Neuronal stem cell (in vitro differentiated cells): ENCODE measurements around the gene SORL1.

Source experiments
- DNase-seq: peaks from one replicate; pipeline ENCODE4 v3.0.0-alpha.2; 2013; ENCODE audit warnings: low spot score
- H2AFZ ChIP-seq: one replicate; pipeline ENCODE4 v1.6.1; 2013; ENCODE audit warnings: mild to moderate bottlenecking, low read length, inconsistent platforms
- H2AK5ac ChIP-seq: 2 replicates; pipeline ENCODE4 v1.6.1; 2013; ENCODE audit warnings: low read depth, mild to moderate bottlenecking, inconsistent platforms, low read length, moderate library complexity, mixed read lengths
- H2BK120ac ChIP-seq: 2 replicates; pipeline ENCODE4 v1.6.1; 2013; ENCODE audit warnings: low read depth, mild to moderate bottlenecking, inconsistent platforms, low read length, moderate library complexity, mixed read lengths
- H2BK12ac ChIP-seq: one replicate; pipeline ENCODE4 v1.6.1; 2013; ENCODE audit warnings: low read length, inconsistent platforms
- H2BK15ac ChIP-seq: 2 replicates; pipeline ENCODE4 v1.6.1; 2013; ENCODE audit warnings: mild to moderate bottlenecking, low read length, inconsistent platforms, mixed read lengths
- H2BK5ac ChIP-seq: one replicate; pipeline ENCODE4 v1.6.1; 2013; ENCODE audit warnings: inconsistent platforms, mild to moderate bottlenecking, low read length, moderate library complexity
- H3K14ac ChIP-seq: one replicate; pipeline ENCODE4 v1.6.1; 2013; ENCODE audit warnings: low read length, inconsistent platforms
- H3K18ac ChIP-seq: 2 replicates; pipeline ENCODE4 v1.6.1; 2013; ENCODE audit warnings: low read length, inconsistent platforms
- H3K23ac ChIP-seq: 2 replicates; pipeline ENCODE4 v1.6.1; 2013; ENCODE audit warnings: low read depth, mild to moderate bottlenecking, mixed read lengths, low read length, inconsistent platforms; ENCODE audit not compliant: poor library complexity
- H3K27ac ChIP-seq: replicated peaks from 3 replicates; pipeline ENCODE4 v1.5.1; 2013; ENCODE audit warnings: low read length, inconsistent platforms
- H3K27me3 ChIP-seq, 3 experiments: 2 replicates each; pipeline ENCODE4 v1.6.1; 2013; ENCODE audit warnings: low read length in 3 of 3, mild to moderate bottlenecking in 2 of 3, inconsistent platforms in 1 of 3, low read depth in 1 of 3, mixed read lengths in 1 of 3, moderate library complexity in 1 of 3; ENCODE audit not compliant: control insufficient read depth in 3 of 3, insufficient read depth in 3 of 3
- H3K36me3 ChIP-seq, 2 donors: replicated peaks in 1 of 2; 2 replicates each; pipeline ENCODE4 v1.6.1; 2013; ENCODE audit warnings: low read length in 2 of 2; ENCODE audit not compliant: control insufficient read depth in 2 of 2, insufficient read depth in 2 of 2
- H3K4ac ChIP-seq: 2 replicates; pipeline ENCODE4 v1.6.1; 2013; ENCODE audit warnings: inconsistent platforms, mild to moderate bottlenecking, low read length, moderate library complexity
- H3K4me1 ChIP-seq, 2 donors: 1 replicate in 1 of 2; 2 replicates in 1 of 2; pipeline ENCODE4 v1.6.1; 2013; ENCODE audit warnings: low read length in 2 of 2, low read depth in 1 of 2; ENCODE audit not compliant: control insufficient read depth in 2 of 2, insufficient read depth in 1 of 2
- H3K4me2 ChIP-seq: one replicate; pipeline ENCODE4 v1.6.1; 2013; ENCODE audit warnings: mild to moderate bottlenecking, low read length, inconsistent platforms; ENCODE audit not compliant: insufficient read depth, poor library complexity, severe bottlenecking
- H3K4me3 ChIP-seq, 2 donors: 2 replicates each; pipeline ENCODE4 v1.5.1; 2013; ENCODE audit warnings: low read length in 2 of 2, mild to moderate bottlenecking in 2 of 2, inconsistent platforms in 1 of 2, moderate library complexity in 1 of 2
- H3K79me1 ChIP-seq: one replicate; pipeline ENCODE4 v1.6.1; 2013; ENCODE audit warnings: low read depth, mild to moderate bottlenecking, inconsistent platforms, low read length, moderate library complexity
- H3K9ac ChIP-seq: one replicate; pipeline ENCODE4 v1.6.1; 2013; ENCODE audit warnings: mild to moderate bottlenecking, low read depth, low read length, inconsistent platforms; ENCODE audit not compliant: poor library complexity
- H3K9me3 ChIP-seq, 2 donors: replicated peaks in 1 of 2; 2 replicates each; pipeline versions ENCODE3 to v1.6.1; 2013; ENCODE audit warnings: low read length in 2 of 2, mild to moderate bottlenecking in 2 of 2, inconsistent platforms in 1 of 2, low read depth in 1 of 2, mixed read lengths in 1 of 2, moderate library complexity in 1 of 2; ENCODE audit not compliant: control insufficient read depth in 2 of 2, insufficient read depth in 1 of 2
- H4K8ac ChIP-seq: one replicate; pipeline ENCODE4 v1.6.1; 2013; ENCODE audit warnings: low read depth, mild to moderate bottlenecking, inconsistent platforms, low read length, moderate library complexity
- H4K91ac ChIP-seq: one replicate; pipeline ENCODE4 v1.6.1; 2013; ENCODE audit warnings: low read length, low read depth, mild to moderate bottlenecking, inconsistent platforms; ENCODE audit not compliant: poor library complexity
- WGBS, 2 donors: extraction: QIAGEN DNeasy Blood & Tissue Kit; methylation state at CpG; one replicate each; pipeline ENCODE4 v1.1.7; 2013; ENCODE audit warnings: missing lambda C conversion rate in 2 of 2, mixed read lengths in 1 of 2; ENCODE audit not compliant: insufficient read length in 2 of 2, insufficient replicate concordance in 1 of 2; ENCODE audit errors: extremely low coverage in 2 of 2; 5-methylcytosine and 5-hydroxymethylcytosine counted together

The SORL1 gene

DNA sequence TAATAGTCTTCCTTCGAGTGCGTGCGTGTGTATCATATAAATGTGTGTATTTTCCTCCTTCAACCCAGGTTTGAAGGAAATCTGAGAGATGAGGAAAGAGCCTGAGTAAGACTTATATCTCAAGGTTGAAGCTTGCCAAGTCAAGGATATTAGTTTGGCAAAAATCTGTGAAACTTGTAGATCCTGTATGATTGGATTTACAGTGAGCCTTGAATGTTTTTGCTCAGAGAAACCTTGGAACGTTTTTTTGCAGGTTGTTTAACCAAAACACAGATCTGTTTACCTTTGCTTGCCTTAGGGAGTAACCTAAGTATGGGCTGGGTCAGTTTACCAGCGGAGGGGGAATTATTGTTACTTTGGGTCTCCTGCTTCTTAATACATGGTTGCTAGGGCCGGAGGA, 36.5 kb downstream of the SORL1 start:
- H3K4me1 ChIP-seq: peaks cover 0 to 6% of the 10 kb centered on the region in 2 donors
- H3K27me3 ChIP-seq: no peaks in the 10 kb centered on the region
- H3K79me1 ChIP-seq: no peaks in the 10 kb centered on the region
- H2AK5ac ChIP-seq: no peak overlapping the region
- H3K4me3 ChIP-seq: no peak overlapping the region
- H4K8ac ChIP-seq: no peak overlapping the region
- H3K27ac ChIP-seq: no peak overlapping the region
- no peaks in the 10 kb centered on the region for H3K9me3 ChIP-seq
- H3K23ac ChIP-seq: no peak overlapping the region
- H2BK12ac ChIP-seq: no peak overlapping the region
- H3K14ac ChIP-seq: no peak overlapping the region
- H3K36me3 ChIP-seq: peaks cover 0 to 26% of the 10 kb centered on the region in 2 donors
- no peak overlapping the region for H3K4ac ChIP-seq
- H2AFZ ChIP-seq: no peak overlapping the region
- H3K9ac ChIP-seq: no peak overlapping the region
- no peak overlapping the region for H2BK5ac ChIP-seq
- H4K91ac ChIP-seq: no peak overlapping the region
- no peak overlapping the region for H3K18ac ChIP-seq
- no peak overlapping the region for H2BK120ac ChIP-seq
- no CpG with 5 or more reads among the region's 6 CpGs for WGBS, 2 donors
- DNase-seq: no peak
- no peak overlapping the region for H3K4me2 ChIP-seq
- H2BK15ac ChIP-seq: no peak overlapping the region

GRCh38 chr11:121489823-121490222, 37.7 kb downstream of the SORL1 start:
- Histone ChIP-seq H3K4me1 (peaks cover 0 to 6% of the 10 kb centered on the region in 2 donors), H2AFZ (no peak overlapping the region), H2AK5ac (no peak overlapping the region), H3K23ac (no peak overlapping the region), H4K91ac (no peak overlapping the region), H3K27ac (no peak overlapping the region), H3K4ac (no peak overlapping the region), H3K4me2 (no peak overlapping the region), H2BK120ac (no peak overlapping the region), H3K36me3 (peaks cover 0 to 26% of the 10 kb centered on the region in 2 donors), H3K9ac (no peak overlapping the region), H2BK12ac (no peak overlapping the region), H4K8ac (no peak overlapping the region), H3K79me1 (no peaks in the 10 kb centered on the region), H3K27me3 (no peaks in the 10 kb centered on the region), H2BK15ac (no peak overlapping the region), H3K9me3 (no peaks in the 10 kb centered on the region), H3K18ac (no peak overlapping the region), H3K4me3 (no peak overlapping the region), H2BK5ac (no peak overlapping the region), H3K14ac (no peak overlapping the region)
- no CpG with 5 or more reads among the region's 2 CpGs for WGBS, 2 donors
- DNase-seq: no peak

DNA sequence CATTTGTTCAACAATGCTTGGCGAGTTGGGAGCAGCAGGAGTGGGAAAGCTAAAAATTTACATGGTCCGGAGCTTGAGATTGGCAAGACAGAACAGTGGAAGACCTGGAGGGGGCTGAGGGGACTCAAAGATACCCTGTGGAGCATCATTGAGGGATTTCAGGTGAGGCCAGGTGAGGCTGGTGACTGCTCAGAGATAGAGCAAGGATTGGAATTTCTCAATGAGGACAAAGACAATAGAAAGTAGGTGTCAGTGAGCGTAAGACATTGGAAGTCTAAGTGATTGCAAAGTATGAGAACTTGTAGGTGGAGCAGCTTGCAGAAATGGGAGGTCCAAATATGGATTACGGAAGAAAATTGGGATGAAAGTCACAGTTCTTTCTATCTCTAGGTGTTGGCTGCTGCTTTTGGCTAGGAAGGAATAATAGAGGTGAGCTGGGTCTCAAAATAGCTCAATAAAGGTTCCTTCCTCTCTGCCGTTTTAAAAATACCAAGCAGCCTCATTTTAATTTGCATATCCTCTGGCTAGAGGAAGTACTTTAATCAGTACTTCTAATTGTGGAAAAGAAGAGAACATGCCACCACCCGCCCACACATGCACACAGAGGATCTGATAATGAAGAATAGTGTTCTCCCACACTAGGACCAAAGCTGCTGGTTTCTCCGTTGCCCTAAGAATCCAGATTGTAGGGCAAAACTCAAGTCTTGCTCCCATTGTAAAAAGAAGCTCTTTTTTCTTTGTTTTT, 42.4 kb downstream of the SORL1 start:
- H3K27me3 ChIP-seq: no peaks in the 10 kb centered on the region
- H3K4me2 ChIP-seq: no peak overlapping the region
- H3K4me3 ChIP-seq: no peak overlapping the region
- H3K79me1 ChIP-seq: no peaks in the 10 kb centered on the region
- no peak overlapping the region for H2AFZ ChIP-seq
- H3K27ac ChIP-seq: no peak overlapping the region
- H4K91ac ChIP-seq: no peak overlapping the region
- H3K18ac ChIP-seq: no peak overlapping the region
- no peak overlapping the region for H3K4ac ChIP-seq
- H3K9ac ChIP-seq: no peak overlapping the region
- no CpG with 5 or more reads among the region's 7 CpGs for WGBS, 2 donors
- no peak overlapping the region for H2BK5ac ChIP-seq
- no peak overlapping the region for H2BK120ac ChIP-seq
- no peak overlapping the region for H2BK12ac ChIP-seq
- no peak for DNase-seq
- no peak overlapping the region for H2AK5ac ChIP-seq
- no peak overlapping the region for H3K14ac ChIP-seq
- H3K23ac ChIP-seq: no peak overlapping the region
- peaks cover 4 to 9% of the 10 kb centered on the region in 2 donors for H3K9me3 ChIP-seq
- no peak overlapping the region for H2BK15ac ChIP-seq
- H3K36me3 ChIP-seq: peaks cover 3 to 32% of the 10 kb centered on the region in 2 donors
- peaks cover 0 to 11% of the 10 kb centered on the region in 2 donors for H3K4me1 ChIP-seq
- H4K8ac ChIP-seq: no peak overlapping the region

DNA sequence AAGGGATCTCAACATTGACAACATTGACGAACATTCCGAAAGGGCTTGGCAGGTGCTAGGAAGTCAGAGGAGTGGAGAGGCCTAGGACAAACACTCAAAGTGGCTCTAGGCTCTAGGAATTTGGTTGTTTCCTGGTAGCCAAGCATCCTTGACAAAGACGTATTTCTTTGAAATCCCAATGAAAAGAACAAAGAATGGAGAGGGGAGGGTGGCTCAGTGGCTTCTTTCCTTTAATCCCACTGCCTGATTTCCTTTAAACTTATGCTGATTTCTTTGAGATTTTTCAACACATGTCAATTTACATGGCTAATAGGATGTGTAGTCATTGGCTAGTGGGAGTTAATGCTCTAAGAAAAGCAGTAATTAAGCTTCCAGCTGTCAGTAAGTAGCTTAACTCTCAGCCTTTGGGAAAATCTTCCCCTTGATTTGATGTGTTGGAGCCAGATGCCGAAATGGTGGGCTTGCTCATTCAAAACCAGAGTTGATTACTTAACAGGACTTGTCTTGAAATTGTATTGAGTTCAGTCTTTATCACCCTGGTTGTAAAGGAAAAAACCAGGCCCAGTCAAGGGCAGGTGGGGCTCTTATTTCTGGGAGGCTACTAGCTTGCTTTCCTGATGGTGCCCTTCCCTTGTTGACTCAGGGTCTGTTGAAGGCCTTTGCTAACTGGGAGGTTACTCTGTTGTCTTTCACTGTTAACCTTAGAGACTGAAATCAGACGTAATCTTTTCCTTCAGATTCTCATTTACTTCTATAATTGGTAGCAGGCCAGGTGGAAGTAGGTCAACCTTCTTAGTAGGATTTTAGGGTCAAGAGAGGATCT, 45.3 kb downstream of the SORL1 start:
- no peak overlapping the region for H4K8ac ChIP-seq
- H2BK15ac ChIP-seq: no peak overlapping the region
- peaks cover 0 to 13% of the 10 kb centered on the region in 2 donors for H3K4me1 ChIP-seq
- H2BK5ac ChIP-seq: no peak overlapping the region
- no peak overlapping the region for H4K91ac ChIP-seq
- no peak overlapping the region for H3K4me3 ChIP-seq
- WGBS, 2 donors: no CpG with 5 or more reads among the region's 5 CpGs
- H3K23ac ChIP-seq: no peak overlapping the region
- peak overlapping the region; percentile 85 for H3K27ac ChIP-seq
- no peak overlapping the region for H2BK12ac ChIP-seq
- H3K18ac ChIP-seq: no peak overlapping the region
- peaks cover 4 to 33% of the 10 kb centered on the region in 2 donors for H3K36me3 ChIP-seq
- H3K9ac ChIP-seq: no peak overlapping the region
- peaks cover 4 to 12% of the 10 kb centered on the region in 2 donors for H3K9me3 ChIP-seq
- no peaks in the 10 kb centered on the region for H3K79me1 ChIP-seq
- H3K4ac ChIP-seq: no peak overlapping the region
- no peak overlapping the region for H3K4me2 ChIP-seq
- H3K14ac ChIP-seq: no peak overlapping the region
- DNase-seq: peak; percentile 71
- H2AK5ac ChIP-seq: no peak overlapping the region
- no peak overlapping the region for H2BK120ac ChIP-seq
- no peaks in the 10 kb centered on the region for H3K27me3 ChIP-seq
- no peak overlapping the region for H2AFZ ChIP-seq
